RWPE2 (cell line): ENCODE data around the gene FGG.

ENCODE experiments used
- ATAC-seq: fragments of 200-7000 bp; cut with Tn5 transposase; 3 replicates; pipeline ENCODE4 v1.9.1; 2021; ENCODE audit warnings: low read depth
- DNase-seq: peaks from one replicate; pipeline ENCODE4 v3.0.0-alpha.2; 2020; ENCODE audit warnings: low spot score
- H3K27ac ChIP-seq: fragments of 450-650 bp; 2 replicates; pipeline ENCODE4 v1.5.1; 2017; ENCODE audit warnings: mild to moderate bottlenecking; ENCODE audit not compliant: poor library complexity, severe bottlenecking
- H3K27me3 ChIP-seq: fragments of 250-450 bp; sonication (Bioruptor Pico); 2 replicates; pipeline ENCODE4 v1.5.1; 2021; ENCODE audit warnings: mild to moderate bottlenecking, moderate library complexity; ENCODE audit not compliant: insufficient read depth, poor library complexity, severe bottlenecking
- H3K36me3 ChIP-seq: fragments of 250-450 bp; sonication (Bioruptor Pico); 2 replicates; pipeline ENCODE4 v1.5.1; 2020; ENCODE audit warnings: low read depth, mild to moderate bottlenecking, moderate library complexity
- H3K4me1 ChIP-seq: fragments of 250-450 bp; sonication (Bioruptor Pico); 2 replicates; pipeline ENCODE4 v1.5.1; 2021; ENCODE audit warnings: mild to moderate bottlenecking, moderate library complexity; ENCODE audit not compliant: insufficient read depth, poor library complexity, severe bottlenecking
- H3K4me3 ChIP-seq: fragments of 250-450 bp; sonication (Bioruptor Pico); 2 replicates; pipeline ENCODE4 v1.5.1; 2021; ENCODE audit warnings: mild to moderate bottlenecking, moderate library complexity; ENCODE audit not compliant: severe bottlenecking
- H3K9me3 ChIP-seq: fragments of 250-450 bp; sonication (Bioruptor Pico); 2 replicates; pipeline ENCODE4 v1.5.1; 2021; ENCODE audit warnings: mild to moderate bottlenecking, moderate library complexity; ENCODE audit not compliant: severe bottlenecking
- TF ChIP-seq, protein P1 (sequence below): fragments of 450-650 bp; IDR thresholded peaks from one replicate; pipeline ENCODE4 v1.5.1; 2017; ENCODE audit warnings: mild to moderate bottlenecking, moderate library complexity; ENCODE audit not compliant: poor library complexity, severe bottlenecking

Gene FGG

DNA sequence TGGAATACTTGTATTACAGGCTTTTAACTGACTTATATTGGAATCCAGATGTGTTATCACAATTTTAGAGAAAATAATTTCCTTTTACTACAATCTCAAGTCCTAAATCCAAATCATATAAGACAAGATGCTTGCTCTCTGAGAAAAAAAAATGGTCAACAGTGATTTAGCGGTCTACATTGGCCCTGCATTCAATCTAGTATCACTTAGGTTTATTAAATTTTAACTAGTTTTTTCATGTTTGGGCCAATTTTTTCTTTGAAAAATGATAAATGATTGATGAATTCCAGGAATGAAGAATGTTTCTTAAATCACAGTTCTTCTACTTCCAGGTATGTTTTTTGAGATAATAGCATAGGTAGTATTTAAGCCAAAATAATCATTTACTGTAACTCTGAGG is 2.8 kb upstream of the FGG start:
- H3K9me3 ChIP-seq, result no peaks in the 10 kb centered on the region
- TF ChIP-seq, protein P1, sequence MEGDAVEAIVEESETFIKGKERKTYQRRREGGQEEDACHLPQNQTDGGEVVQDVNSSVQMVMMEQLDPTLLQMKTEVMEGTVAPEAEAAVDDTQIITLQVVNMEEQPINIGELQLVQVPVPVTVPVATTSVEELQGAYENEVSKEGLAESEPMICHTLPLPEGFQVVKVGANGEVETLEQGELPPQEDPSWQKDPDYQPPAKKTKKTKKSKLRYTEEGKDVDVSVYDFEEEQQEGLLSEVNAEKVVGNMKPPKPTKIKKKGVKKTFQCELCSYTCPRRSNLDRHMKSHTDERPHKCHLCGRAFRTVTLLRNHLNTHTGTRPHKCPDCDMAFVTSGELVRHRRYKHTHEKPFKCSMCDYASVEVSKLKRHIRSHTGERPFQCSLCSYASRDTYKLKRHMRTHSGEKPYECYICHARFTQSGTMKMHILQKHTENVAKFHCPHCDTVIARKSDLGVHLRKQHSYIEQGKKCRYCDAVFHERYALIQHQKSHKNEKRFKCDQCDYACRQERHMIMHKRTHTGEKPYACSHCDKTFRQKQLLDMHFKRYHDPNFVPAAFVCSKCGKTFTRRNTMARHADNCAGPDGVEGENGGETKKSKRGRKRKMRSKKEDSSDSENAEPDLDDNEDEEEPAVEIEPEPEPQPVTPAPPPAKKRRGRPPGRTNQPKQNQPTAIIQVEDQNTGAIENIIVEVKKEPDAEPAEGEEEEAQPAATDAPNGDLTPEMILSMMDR, result no peak
- ATAC-seq (no peak), DNase-seq (no peak)
- H3K4me1 ChIP-seq, result no peaks in the 10 kb centered on the region
- no peaks in the 10 kb centered on the region for H3K27me3 ChIP-seq
- no peak overlapping the region for H3K27ac ChIP-seq
- H3K36me3 ChIP-seq, result no peaks in the 10 kb centered on the region
- H3K4me3 ChIP-seq, result no peak overlapping the region

DNA sequence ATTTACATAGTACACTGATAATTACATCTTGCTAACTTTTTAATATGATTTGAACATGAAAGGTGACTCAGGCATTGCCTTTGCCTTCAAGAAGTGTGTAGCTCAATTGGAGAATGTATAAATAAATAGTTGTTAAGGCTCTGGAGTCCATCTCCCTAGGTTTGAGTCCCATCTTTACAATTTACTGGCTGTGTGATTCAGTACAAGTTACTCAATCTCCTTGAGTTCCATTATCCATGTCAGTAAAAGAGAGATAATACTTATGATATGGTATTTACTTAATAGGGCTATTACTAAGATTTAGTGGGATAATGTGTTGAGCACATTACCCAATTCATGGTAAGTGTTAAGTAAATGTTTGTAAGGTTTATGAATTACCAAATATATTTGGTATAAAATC is 1.9 kb upstream of the FGG start:
- Histone ChIP-seq H3K4me1 (no peaks in the 10 kb centered on the region), H3K36me3 (no peaks in the 10 kb centered on the region), H3K27me3 (no peaks in the 10 kb centered on the region), H3K4me3 (no peak overlapping the region), H3K9me3 (no peaks in the 10 kb centered on the region), H3K27ac (no peak overlapping the region)
- ATAC-seq (no peak), DNase-seq (no peak)
- TF ChIP-seq, protein P1, result no peak

DNA sequence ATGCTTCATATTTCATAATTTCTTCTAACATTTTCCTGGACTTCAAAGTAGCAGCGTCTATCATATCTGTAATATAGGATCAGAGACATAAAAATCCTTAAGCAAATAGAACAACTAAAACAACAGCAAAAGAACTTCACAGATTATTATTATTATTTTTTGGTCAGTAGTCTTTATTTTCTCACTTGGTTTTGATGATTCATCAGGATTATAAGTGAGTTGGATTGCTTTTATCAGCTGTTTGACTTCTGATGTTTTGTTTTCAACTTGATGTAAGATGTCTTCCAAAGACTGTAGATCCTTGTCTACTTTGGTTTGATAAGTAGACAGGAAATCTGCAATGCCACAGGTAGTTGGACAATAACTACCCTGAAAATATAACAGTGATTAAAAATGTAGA is 623 bp downstream of the FGG start:
- no peak overlapping the region for H3K4me3 ChIP-seq
- H3K9me3 ChIP-seq, result no peaks in the 10 kb centered on the region
- ATAC-seq, result no peak
- H3K27me3 ChIP-seq, result no peaks in the 10 kb centered on the region
- no peak for DNase-seq
- no peaks in the 10 kb centered on the region for H3K36me3 ChIP-seq
- no peak overlapping the region for H3K27ac ChIP-seq
- no peaks in the 10 kb centered on the region for H3K4me1 ChIP-seq
- TF ChIP-seq, protein P1, result no peak

DNA sequence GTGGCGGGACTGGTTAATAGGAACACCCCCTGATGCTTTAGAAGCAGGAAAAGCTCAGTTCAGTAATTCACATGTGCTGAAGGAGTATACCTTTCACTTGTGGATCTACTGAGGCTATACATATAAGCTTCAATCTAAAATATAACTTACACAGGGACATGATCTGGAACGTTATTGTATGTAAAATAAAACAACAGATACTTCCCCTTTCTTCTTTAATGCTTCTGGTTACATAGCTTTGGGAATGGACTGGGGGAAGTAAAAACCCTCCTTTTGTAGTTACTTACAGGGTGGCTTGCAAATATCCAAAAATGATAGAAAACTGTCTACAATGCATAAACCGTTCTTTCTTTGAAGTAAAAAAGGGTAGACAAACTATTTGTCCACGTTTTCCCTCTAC is 1.9 kb downstream of the FGG start:
- TF ChIP-seq, protein P1, result no peak
- Histone ChIP-seq H3K4me3 (no peak overlapping the region), H3K36me3 (no peaks in the 10 kb centered on the region), H3K27ac (no peak overlapping the region), H3K4me1 (no peaks in the 10 kb centered on the region), H3K27me3 (no peaks in the 10 kb centered on the region), H3K9me3 (no peaks in the 10 kb centered on the region)
- DNase-seq (no peak), ATAC-seq (no peak)

DNA sequence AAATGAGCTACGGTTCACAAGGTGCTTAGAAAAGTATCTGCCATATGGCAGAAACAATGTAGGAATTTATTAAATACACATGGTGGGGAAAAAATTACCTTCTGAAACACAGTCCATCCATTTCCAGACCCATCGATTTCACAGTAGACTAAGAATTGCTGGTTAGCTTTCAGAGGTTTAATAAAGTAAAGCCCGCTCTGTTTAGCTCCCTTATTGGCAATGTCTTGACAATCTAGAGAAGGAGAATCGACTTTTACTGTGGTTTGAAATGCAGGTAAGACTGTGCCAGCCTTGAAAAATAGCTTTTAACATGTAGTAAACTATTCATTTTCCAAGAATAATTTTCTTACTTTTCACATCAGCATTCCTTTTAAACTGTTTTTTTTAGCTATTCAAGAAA is 2.9 kb downstream of the FGG start:
- H3K4me1 ChIP-seq, result no peaks in the 10 kb centered on the region
- DNase-seq (no peak), ATAC-seq (no peak)
- H3K27ac ChIP-seq, result no peak overlapping the region
- TF ChIP-seq, protein P1, result no peak
- no peaks in the 10 kb centered on the region for H3K9me3 ChIP-seq
- H3K27me3 ChIP-seq, result no peaks in the 10 kb centered on the region
- H3K36me3 ChIP-seq, result no peaks in the 10 kb centered on the region
- H3K4me3 ChIP-seq, result no peak overlapping the region
